Effector CD8-positive, alpha-beta T cell (primary cell): ENCODE data around the gene FXYD5.
"Not testable (repeated sequence)": the region's sequence is repeated elsewhere in the genome, so short reads cannot be mapped to it uniquely, and the experiment has no call there.

Experiments
- DNase-seq: peaks from one replicate; lab custom pipeline; 2025; lab: John Stamatoyannopoulos, UW

Gene FXYD5

DNA sequence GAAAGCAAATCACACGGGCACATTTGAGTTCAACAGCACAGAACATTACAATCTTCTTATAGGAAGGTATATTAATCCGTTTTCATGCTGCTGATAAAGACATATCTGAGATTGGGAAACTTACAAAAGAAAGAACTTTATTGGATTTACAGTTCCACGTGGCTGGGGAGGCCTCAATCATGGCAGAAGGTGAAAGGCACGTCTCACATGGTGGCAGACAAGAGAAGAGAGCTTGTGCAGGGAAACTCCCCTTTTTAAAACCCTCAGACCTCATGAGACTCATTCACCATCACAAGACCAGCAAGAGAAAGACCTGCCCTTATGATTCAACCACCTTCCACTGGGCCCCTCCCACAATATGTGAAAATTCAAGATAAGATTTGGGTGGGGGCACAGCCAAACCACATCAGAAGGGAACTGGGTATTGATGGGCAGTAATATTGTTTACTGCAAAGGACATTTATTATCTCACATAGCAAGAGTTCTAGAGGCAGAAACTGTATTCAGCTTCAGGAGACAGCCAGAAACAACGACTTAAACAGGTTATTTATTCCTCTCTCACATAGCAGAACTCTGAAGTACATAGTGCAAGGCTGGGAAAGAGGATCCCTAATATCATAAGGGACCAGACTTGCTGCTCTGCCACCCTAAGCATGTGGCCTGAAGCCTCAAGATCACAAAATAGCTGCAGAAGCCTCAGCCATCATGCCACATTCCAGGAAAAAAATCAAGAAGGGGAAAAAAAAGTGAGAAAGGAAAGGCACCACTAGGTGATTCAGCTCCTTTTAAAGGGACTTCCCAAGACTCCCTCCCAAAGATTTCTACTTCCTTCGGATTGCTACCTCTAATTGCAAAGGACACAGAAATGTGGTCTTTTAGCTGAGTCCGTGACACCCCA is 23.1 kb downstream of the FXYD5 start:
- no peak for DNase-seq

DNA sequence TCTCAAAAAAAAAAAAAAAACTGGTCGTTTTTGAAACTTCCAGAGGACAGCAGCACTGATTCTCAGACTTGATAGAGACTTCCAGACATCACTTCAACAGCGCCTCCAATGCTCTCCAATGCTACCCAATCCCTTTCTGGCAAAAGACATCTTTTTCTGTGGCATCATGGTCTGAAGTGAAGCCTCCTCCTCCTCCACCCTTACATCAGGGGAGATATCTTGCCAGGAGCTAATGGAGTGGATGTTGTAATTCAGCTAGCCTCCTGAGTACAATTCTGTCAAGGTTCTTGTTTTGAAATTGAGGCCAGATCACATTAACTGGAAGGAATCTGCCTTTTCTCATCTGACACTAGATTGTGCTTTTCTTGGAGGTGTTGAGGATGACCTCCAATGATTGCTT is 24.2 kb downstream of the FXYD5 start:
- no peak for DNase-seq

DNA sequence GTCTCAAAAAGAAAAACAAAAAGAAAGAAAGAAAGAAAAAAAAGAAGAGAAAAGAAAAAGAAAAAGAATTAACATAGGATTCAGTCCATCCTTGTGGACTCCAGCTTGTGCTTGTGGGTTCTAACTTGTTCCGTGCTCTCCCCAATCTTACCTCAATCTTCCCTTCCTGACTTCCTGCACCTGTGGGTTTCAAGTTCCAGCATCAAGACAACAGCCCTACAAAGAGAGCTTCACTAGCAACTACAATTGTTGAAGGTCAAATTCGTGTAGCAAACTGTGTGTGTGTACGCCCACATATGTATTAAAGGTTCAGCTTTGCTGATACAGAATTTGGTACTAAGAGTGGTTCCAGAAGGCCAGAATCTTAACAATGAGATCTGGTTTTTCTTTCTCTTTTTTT is 25.3 kb downstream of the FXYD5 start:
- no peak for DNase-seq

DNA sequence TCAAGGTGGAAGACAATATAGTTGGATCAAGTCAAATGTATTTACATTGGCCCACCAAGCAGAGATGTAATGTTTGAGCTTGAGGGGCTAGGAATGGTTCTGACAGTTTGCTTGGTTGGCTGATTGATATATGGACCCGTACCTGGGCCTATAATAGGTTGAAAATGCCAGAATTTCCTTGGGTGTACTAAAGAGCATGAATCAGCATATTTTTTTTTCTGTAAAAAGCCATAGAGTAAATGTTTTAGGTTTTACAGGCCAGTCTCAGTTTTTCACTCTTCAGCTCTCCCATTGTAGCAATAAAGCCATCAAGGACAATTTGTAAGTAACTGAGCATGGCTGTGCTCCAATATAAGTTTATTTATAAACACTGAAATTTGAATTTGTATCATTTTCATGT is 26.9 kb downstream of the FXYD5 start:
- no peak for DNase-seq

DNA sequence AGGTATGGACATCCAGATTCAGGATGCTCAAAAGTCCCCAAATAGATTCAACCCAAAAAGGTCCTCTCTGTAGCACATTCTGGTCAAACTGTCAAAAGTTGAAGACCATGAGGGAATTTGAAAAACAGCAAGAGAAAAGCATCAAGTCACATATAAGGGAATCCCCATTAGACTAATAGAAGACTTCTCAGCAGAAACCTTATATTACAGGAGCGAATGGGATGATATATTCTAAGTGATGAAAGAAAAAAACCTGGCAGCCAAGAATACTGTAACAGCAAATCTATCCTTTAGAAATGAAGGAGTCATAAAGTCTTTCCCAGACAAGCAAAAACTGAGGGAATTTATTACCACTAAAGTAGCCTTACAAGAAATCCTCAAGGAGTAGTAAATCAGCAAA is 29.7 kb downstream of the FXYD5 start:
- DNase-seq: no peak

DNA sequence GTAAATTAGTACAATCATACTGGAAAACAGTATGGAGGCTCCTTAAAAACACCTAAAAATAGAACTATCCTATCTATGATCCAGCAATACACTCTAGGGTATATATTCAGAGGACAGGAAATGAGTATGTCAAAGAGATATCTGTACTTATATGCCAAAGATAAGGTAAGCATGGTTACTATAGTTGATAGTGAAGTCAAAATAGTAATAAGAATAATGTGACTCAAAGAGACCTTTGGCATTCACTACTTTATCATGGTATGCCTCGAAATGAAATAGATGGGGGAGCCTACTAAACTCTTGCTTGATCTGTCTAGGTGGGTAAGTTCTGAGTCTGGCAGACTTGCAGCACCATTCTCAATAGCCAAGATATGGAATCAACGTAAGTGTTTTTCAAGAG is 30.3 kb downstream of the FXYD5 start:
- no peak for DNase-seq

DNA sequence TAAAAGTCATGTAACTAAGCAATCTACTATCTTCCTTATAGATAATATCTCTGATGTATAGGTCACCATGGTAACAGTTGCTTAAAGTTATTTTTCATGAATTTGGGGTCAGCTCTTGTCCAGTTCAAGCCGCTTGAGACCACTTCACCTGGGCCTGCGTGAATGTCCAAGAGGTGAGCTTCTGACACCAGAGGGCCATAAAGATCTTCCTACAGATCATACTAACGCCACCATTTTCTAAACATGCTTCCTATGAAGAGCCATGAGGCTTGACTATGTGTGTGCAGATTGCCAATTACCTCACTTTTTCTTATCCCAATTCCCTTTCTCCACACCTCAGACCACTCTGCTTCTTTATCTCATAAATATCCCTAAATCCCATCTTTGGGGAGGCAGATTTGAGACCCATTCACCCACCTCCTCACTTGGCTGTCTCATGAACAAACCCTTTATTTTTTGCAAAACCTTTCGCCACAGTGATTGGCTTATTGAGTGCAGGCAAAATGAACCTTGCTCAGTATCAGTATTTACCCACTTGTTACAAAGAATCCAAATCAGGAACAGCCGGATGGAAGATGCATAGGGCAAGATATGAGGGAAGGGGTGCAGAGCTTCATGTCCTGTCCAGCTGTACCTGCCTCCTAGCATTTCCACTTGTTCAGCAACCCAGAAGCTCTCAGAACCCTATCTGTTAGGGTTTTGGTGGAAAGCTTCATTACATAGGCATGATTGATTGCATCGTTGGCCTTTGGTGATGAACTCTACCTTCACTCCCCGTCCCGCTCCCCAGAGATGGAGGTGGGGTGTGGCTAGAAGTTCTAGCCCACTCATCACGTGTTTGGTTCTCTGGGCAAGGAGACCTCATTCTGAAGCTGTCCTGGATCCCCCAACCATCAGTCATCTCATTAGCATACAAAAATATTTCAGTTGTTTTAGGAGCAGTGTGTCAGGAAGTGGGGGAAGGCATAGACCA is 39.8 kb downstream of the FXYD5 start:
- DNase-seq: no peak

DNA sequence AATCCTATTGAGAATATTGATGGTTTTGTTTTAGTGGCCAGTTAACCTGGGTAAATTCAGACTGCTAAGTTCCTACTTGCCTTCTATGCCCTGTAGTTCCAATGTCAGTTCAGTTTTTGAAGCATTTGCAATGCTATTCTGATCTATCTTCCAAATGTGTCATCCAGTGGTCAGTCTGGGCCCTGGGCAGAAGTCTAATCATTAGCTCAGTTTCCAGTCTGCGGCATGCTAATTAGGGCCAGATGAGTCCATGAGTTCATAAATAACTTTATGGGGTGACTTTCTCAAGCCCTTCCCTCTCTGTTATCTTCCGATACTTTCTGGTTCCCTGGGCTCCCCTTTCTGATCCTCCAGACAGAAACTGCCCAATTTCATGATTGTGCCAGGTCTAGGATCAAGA is 41.3 kb downstream of the FXYD5 start:
- DNase-seq: no peak

DNA sequence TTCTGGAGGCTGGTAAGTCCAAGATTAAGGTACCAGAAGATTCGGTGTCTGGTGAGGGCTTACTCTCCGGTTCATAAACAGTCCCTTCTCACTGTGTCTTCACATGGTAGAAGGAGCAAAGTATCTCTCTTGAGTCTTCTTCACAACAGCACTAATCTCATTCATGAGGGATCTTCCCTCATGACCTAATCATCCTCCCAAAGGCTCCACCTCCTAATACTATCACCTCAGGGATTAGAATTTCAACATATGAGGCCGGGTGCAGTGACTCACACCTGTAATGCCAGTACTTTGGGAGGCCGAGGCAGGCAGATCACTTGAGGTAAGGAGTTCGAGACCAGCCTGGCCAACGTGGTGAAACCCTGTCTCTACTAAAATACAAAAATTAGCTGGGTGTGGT is 42.3 kb downstream of the FXYD5 start:
- DNase-seq: not testable (repeated sequence)

DNA sequence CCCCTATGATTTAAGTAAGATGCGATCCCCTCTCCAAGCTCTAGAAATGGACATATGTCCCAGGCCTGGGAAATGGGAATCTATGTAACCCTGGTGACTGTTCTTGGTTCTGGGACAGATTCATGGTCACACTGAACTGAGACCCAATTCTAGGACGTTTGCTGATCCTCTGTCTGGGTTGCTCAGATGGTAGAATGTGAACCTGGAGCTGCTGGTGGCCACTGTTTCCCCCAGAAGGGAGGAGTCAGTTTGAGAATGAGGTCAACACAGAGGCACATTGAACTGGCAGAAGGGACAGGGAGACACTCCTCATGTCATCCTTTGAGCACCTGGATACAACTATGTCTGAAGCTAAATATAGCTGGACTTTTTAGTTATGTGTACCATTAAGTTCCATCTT is 44.9 kb downstream of the FXYD5 start:
- DNase-seq: no peak

DNA sequence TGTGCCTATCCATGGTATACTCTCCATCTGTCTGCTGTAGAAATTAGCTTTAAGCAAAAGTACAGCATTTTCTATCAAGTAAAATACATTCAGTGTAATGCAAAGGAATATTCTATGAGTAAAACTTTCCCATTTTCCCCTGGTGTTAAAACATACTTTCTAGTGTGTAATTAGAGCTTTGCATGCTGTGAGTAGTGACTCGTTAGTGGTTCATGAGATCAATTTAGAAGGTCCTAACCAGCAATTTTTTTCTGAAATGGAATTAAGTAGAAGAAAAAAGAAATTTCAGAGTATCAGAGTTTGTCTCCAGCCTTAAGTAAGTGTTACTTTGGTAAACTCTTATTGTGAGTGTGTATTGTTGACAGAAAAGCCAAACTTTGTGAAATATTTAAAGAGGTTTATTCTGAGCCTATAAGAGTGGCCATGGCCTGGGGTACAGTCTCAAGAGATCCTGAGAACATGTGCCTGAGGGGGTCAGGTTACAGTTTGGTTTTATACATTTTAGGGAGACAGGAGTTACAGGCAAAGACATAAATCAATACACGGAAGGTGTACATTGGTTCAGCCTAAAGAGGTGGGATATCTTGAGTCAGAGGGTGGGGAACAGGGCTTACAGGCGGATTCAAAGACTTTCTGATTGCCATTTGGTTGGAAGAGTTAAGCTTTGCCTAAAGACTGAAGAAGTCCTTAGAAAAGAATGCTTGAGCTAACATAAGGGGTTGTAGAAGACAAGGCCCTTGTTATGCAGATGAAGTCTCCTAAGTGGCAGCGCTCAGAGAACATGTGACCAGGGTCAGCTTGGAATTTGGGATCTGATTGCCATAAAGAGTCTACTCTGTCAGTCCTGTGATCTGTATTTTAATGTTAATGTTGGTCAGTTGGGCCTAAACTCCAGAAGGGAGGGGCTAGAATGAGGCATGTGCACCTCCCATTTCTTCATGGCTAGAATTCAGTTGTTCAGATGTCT is 48.5 kb downstream of the FXYD5 start:
- no peak for DNase-seq

DNA sequence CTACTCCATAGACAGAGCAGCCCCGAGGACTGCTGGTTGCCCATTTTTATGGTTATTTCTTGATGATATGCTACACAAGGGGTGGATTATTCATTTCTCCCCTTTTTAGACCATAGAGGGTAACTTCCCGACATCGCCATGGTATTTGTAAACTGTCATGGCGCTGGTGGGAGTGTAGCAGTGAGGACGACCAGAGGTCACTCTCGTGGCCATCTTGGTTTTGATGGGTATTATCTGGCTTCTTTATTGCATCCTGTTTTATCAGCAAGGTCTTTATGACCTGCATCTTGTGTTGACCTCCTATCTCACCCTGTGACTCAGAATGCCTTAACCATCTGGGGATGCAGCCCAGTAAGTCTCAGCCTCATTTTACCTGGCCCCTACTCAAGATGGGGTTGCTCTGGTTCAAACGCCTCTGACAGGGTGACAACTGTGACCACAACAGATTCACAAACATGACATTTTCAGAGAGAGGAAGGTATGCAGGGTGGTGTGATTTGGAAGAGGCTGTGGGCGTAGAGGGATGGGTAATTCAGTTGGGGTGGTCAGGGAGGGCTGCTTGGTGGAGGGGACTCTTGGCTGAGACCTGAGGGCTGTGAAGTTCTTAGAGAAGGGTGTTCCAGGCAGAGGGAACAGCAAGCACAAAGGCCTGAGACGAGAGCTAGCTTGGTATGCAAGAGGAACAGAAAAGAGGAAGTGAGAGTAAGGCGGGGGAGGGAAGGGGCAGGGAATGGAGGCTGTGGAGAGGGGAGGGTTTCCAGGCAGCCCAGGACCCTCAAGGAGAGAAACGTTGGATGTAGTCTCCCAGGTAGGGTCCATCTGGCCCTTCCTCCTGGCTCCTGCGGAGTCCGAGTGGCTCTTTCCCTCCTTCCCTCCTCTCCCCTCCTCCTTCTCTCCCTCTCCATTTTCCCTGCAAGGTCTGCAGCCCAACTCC is 50.5 kb downstream of the FXYD5 start:
- no peak for DNase-seq

DNA sequence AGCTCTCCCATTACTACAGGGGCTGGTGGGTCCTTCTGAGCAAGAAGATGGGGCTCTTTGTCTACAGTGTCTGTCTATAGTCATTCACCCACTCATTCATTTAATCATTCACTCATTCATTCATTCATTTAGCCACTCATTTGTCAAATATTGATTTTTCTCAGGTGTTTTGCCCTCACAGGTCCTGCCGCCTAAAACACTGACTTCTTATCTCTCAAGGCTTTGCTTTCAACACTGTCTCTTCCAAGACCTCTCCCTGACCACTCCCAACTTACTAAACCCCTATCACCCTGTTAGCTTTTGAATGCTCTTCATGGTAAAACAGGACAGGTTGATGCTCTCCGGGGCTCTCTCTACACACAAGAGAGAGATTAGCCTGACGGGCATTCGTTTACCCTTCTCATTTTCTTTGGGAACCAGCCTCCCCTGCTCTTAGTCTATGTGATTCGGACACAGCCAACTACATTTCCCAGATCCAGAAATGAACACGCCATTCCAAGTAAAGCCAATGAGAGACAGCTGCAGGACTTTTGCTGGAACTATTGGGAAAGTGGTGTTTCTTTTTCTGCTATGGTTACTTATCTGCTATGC is 51.3 kb downstream of the FXYD5 start:
- no peak for DNase-seq

DNA sequence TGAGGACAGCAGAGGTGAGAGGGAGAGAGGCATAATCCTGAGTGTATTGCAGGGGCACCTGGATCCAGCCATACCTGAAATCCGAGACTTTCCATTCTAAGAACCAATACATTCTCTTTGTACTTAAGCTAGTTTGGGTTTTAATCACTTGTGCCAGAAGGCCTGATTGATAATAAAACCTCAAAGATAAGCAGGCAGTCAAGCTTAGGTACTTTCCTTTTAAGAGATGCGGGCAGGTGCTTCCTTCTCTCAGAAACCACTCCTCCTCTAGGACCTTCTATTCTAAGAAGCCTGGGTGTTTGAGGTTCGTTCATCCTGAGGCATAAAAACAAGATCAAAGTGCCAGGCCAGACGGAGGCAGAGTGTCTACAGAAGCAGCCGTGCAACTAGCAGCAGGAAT is 51.8 kb downstream of the FXYD5 start:
- DNase-seq: peak; percentile 44

DNA sequence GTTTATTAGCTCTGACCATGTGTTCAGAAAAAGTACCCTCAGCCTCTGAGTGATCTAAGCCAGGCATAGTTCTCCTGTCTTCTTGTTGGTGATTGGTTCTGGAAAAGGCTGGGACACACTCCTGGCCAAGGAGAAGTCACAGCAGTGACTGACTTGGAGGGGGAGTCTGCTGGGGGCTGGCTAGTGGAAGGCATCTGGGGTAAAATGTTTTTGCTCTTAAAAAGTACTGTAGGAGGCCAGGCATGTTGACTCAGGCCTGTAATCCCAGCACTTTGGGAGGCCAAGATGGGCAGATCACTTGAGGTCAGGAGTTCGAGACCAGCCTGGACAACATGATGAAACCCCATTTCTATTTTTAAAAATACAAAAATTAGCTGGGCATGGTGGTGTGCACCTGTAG is 52.3 kb downstream of the FXYD5 start:
- DNase-seq: no peak

DNA sequence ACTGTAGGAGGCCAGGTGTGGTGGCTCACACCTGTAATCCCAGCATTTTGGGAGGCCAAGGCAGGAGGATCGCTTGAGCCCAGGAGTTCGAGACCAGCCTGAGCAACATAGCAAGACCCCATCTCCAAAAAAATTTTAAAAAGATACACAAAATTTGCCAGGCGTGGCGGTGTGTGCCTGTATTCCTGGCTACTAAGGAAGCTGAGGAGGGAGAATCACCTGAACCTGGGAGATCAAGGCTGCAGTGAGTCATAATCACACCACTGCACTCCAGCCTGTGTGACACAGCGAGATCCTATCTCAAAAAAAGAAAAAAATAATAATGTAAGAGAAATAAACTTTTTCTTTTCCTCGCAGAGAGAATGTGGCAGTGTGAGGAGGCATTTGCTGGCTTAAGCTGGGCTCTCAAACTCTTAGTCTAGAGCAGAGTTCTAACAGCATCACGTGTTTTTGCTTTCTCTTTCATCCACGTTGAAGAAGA is 52.9 kb downstream of the FXYD5 start:
- DNase-seq: peak; percentile 31

DNA sequence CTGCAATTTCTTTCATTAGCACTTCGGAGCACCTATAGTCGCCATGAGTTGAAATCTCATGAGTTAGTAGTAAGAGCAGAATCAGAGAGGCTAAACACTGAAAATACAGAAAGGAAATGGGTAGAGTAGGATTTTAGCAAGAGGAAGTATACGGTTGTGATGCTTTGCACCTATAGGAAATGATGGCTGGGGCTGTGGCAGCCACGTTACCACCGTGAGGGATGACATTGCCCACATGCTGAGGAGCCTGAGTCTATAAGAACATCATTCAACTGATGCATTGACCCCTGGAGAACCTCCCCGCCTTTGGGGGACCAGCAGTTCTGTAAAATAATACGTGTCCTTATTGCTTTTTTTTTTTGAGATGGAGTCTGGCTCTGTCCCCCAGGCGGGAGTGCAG is 53.6 kb downstream of the FXYD5 start:
- DNase-seq: no peak

DNA sequence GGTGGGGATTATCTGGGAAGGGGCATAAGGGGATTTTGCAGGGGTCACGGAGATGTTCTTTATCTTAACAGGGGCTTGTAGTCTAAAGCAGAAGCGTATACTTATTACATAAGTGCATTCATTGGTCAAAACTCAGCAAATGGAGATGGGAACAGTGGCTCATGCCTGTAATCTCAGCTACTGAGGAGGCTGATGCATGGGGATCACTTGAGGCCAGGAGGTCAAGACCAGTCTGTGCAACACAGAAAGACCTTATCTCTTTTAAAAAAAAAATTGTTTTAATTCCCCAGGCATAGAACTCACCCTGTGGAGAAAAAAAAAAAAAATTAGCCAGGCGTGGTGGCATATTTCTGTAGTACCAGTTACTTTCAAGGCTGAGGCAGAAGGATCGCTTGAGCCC is 55.1 kb downstream of the FXYD5 start:
- DNase-seq: no peak

DNA sequence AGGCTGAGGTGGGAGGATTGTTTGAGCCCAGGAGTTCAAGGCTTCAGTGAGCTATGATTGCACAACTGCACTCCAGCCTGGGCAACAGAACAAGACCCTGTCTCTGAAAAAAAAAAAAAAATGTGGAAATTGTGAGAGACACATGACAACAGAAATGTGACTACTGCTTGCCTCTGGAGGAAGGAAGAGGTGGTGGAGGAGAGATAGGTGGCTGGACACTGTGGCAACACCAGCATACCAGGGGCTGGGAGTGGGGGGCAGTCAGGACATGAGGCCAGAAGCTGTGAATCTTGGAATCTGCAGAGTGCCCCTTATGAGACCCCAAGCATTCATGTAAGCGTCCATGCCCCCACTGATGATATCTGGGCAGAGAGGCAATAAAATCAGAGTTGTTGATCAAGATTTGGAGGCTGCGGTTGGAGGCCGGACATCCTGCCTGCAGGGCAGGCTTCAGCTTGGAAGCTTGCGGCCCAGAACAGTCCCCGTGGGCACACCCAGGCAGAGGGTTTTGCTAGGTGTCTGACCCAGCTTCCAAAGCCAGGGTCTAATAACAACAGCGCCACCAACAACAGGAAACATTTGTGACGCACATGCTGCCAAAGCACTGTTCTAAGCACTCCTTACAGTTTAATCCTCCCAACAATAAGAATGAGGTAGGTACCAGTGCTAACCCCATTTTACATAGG is 57.2 kb downstream of the FXYD5 start:
- peak; percentile 60 for DNase-seq
